ENCODE data around the gene RPS21. TPM values are rescaled to one million over a fixed set of nuclear protein-coding genes. Genes with fewer than 3 reads are reported as not detected.

The RPS21 gene
- total RNA-seq, 1 donor from 2014 or later: 1,935 TPM

DNA sequence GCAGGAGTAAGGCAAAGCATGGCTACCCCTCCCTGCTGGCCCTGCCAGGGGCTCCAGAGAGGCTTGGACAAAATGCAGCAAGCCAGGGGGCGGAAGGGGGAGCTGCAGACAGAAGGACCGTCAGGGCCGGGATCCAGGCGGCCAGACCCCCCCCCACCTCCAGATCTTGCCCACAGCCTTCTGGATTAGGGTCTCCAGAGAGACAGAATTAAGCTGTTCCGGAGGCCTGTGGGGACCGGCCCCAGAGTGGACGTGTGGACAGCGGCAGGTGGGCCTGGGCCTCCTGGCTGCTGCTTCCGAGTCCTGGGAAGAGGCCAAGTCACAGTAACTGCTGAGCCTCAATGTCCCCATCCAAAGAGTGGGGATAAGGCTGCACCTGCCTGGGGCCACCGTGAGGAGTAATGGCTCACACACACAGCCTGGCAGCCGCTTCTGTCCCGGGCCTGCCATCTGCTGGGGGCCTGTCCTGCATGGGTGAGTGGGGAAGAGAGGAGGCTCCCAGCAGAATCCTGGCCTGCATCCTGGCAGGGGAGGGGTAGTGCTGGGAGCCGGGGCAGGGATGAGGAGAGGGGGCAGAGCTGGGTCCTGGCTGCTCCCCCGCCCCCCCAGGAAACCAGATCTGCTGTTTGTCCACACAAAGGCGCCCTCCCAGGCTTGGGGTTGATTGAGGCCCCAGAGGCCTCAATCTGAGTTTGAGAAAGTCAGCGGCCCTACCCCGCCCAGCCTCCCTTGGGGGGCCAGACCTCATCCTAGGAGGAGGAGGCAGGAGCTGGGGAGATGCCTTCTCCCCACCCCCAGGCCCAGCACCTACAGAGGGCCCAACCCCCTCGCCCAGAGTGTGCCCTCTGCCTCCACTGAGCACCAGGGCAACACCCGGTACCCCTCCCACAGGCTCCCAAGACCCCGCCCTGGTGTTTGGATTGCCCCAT is 23.6 kb upstream of the RPS21 start:
- peaks cover 91% of the 10 kb centered on the region for H3K4me1 ChIP-seq
- TF ChIP-seq POLR2AphosphoS5 (IDR thresholded peaks at IDR 0.05; ENCODE audit: insufficient read depth in 1 of 2, low read depth in 1 of 2): no peak
- TF ChIP-seq, protein P1, sequence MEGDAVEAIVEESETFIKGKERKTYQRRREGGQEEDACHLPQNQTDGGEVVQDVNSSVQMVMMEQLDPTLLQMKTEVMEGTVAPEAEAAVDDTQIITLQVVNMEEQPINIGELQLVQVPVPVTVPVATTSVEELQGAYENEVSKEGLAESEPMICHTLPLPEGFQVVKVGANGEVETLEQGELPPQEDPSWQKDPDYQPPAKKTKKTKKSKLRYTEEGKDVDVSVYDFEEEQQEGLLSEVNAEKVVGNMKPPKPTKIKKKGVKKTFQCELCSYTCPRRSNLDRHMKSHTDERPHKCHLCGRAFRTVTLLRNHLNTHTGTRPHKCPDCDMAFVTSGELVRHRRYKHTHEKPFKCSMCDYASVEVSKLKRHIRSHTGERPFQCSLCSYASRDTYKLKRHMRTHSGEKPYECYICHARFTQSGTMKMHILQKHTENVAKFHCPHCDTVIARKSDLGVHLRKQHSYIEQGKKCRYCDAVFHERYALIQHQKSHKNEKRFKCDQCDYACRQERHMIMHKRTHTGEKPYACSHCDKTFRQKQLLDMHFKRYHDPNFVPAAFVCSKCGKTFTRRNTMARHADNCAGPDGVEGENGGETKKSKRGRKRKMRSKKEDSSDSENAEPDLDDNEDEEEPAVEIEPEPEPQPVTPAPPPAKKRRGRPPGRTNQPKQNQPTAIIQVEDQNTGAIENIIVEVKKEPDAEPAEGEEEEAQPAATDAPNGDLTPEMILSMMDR (IDR thresholded peaks at IDR 0.05): no peak
- no peak for TF ChIP-seq POLR2A (IDR thresholded peaks at IDR 0.05)
- no peaks in the 10 kb centered on the region for H3K27me3 ChIP-seq
- intact Hi-C loops (cut with DNase I): no loop called here
- no peak for DNase-seq (ENCODE audit: extremely low spot score in 2 of 2)
- no peaks in the 10 kb centered on the region for H3K9me3 ChIP-seq
- peak overlapping the region in 1 of 2 donors; percentile 61 for H3K4me3 ChIP-seq
- no peaks in the 10 kb centered on the region for H3K36me3 ChIP-seq
- H3K27ac ChIP-seq: peak overlapping the region; percentile 82

- Histone ChIP-seq H3K4me1 (peaks cover 91% of the 10 kb centered on the region), H3K36me3 (no peaks in the 10 kb centered on the region), H3K27me3 (no peaks in the 10 kb centered on the region), H3K9me3 (no peaks in the 10 kb centered on the region), H3K4me3 (peak overlapping the region; percentile 14 to 61), H3K27ac (peak overlapping the region; percentile 82)
- DNase-seq (ENCODE audit: extremely low spot score in 2 of 2): no peak
- TF ChIP-seq POLR2A (IDR thresholded peaks at IDR 0.05) (no peak), POLR2AphosphoS5 (IDR thresholded peaks at IDR 0.05; ENCODE audit: insufficient read depth in 1 of 2, low read depth in 1 of 2) (peak in 1 of 2 donors; percentile 23)
- TF ChIP-seq, protein P1 (IDR thresholded peaks at IDR 0.05): no peak
- intact Hi-C loops (cut with DNase I): no loop called here
Observed at GRCh38 chr20:62363920-62364851, 22.7 kb upstream of the RPS21 start.

DNA sequence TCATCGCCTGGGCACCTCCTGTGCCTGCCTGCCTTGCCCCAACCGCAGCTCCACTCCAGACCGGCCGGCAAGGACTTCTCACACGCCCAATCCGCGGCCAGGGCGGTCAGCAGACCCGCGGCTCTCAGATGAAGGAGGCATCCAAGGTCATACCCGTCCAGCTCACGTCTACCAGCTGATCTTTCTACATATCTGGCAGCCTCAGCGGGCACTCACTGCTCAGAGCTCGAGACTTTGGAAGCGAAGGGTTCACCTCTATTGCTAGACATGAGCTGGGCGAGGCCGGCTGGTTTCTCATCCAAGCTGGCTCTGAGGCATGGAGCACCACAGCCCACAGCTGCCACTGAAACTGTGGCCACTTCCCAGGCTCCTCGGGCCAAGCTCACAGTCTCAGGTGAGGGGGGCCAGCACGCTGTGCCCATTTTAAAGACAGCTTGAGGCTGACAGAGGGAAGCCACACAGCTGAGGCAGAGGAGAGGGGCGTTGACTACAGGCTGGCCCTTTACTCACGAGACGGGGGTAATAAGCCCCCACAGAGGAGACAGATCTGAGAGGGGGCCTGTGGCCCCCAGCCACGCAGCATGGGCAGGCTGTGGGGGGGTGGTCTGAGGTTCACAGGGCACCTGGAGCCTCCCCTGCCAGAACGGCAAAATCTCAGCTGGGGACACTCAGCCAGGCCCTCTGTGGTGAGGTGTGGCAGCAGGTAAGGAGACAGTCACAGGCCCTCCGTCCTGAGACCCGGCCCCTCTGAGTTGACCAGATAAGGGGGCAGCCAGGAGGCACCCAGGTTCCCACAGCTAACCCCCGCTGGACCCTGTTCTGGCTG is 21.8 kb upstream of the RPS21 start:
- H3K27ac ChIP-seq: peak overlapping the region; percentile 82
- intact Hi-C loops (cut with DNase I): no loop called here
- H3K9me3 ChIP-seq: no peaks in the 10 kb centered on the region
- no peak for DNase-seq (ENCODE audit: extremely low spot score in 2 of 2)
- H3K36me3 ChIP-seq: no peaks in the 10 kb centered on the region
- TF ChIP-seq POLR2AphosphoS5 (IDR thresholded peaks at IDR 0.05; ENCODE audit: insufficient read depth in 1 of 2, low read depth in 1 of 2) (peak in 1 of 2 donors; percentile 28), POLR2A (IDR thresholded peaks at IDR 0.05) (no peak)
- TF ChIP-seq, protein P1 (IDR thresholded peaks at IDR 0.05): no peak
- no peaks in the 10 kb centered on the region for H3K27me3 ChIP-seq
- peak overlapping the region; percentile 14 to 61 for H3K4me3 ChIP-seq
- H3K4me1 ChIP-seq: peaks cover 92% of the 10 kb centered on the region

DNA sequence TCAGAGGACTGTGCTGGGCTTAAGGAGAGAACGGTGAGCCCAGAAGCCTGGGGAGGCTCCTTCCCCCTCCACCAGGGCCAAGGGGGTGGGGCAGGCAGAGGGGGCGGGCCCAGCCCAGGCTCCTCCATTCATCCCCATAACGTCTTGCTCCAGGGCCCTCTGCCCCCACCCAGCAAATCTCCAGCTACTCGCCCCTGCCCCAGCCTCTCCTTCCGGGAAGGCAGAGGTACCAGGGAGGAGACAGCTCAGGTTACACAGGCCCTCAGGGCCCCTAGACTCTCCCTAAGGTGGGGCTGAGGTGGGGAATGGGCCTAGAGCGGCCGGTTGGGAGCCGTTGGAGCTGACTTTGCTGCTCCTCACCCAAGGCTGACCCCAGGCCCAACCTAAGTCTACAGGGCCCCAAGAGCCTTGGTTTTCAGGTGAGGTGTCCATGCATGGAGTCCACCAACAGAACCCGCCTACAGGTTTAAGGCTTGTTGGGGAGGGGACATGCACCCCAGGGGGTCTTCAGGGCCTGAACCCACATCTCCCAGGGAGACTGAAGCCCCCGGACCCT is 21.0 kb upstream of the RPS21 start:
- TF ChIP-seq, protein P1 (IDR thresholded peaks at IDR 0.05): no peak
- TF ChIP-seq POLR2AphosphoS5 (IDR thresholded peaks at IDR 0.05; ENCODE audit: insufficient read depth in 1 of 2, low read depth in 1 of 2) (peak in 1 of 2 donors; percentile 34), POLR2A (IDR thresholded peaks at IDR 0.05) (no peak)
- H3K27me3 ChIP-seq: no peaks in the 10 kb centered on the region
- intact Hi-C loops (cut with DNase I): no loop called here

More for the DNA sequence above, 21.0 kb upstream of the RPS21 start:
- Histone ChIP-seq H3K9me3 (no peaks in the 10 kb centered on the region), H3K27ac (peak overlapping the region; percentile 82), H3K4me1 (peaks cover 95% of the 10 kb centered on the region), H3K4me3 (peak overlapping the region; percentile 61), H3K36me3 (no peaks in the 10 kb centered on the region)
- DNase-seq (ENCODE audit: extremely low spot score in 2 of 2): no peak

Data from vagina (tissue), 2 donors.